ENCODE data around the gene SPPL2A.
"Not testable (repeated sequence)": the region's sequence is repeated elsewhere in the genome, so short reads cannot be mapped to it uniquely, and the experiment has no call there.

SPPL2A gene, protein sequence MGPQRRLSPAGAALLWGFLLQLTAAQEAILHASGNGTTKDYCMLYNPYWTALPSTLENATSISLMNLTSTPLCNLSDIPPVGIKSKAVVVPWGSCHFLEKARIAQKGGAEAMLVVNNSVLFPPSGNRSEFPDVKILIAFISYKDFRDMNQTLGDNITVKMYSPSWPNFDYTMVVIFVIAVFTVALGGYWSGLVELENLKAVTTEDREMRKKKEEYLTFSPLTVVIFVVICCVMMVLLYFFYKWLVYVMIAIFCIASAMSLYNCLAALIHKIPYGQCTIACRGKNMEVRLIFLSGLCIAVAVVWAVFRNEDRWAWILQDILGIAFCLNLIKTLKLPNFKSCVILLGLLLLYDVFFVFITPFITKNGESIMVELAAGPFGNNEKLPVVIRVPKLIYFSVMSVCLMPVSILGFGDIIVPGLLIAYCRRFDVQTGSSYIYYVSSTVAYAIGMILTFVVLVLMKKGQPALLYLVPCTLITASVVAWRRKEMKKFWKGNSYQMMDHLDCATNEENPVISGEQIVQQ

DNA sequence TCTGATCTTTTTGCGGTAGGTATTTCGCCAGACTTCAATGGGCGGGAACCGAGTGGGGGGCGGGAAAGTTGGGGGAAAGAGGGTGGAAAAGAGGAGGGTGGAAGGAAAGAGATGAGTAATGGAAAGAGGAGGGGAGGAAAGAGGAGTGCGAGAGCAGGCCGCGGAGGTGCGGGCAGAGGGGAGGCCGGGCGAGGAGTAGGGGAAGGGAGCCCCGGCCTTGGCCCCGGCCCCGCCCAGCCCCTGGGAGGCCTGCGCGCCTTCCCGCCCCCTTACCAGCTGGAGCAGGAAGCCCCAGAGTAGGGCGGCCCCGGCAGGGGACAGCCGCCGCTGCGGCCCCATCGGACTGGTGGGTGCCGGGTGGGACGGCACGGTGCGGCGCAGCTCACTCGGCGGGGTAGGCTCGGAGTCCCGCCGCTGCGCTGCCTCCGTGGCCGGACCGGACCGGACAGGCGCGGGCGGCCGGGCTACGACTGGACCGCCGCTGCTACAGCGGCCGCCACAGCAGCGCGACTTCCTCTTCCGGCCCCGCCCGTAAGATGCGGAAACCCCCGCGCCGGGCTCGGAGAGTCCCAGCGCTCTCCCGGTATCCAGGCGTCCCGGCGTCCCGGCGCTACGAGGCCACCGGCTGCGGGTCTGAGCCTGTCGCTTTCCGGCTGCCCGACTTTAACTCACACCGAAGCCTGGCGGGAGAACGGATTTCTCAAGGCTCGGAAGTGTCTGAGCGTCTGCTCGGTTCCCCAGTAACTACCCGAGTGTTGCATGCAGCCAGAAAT is at the start of gene SPPL2A:
Gene SPPL2A (minus strand): TSS at position 512 of the 773 bp plus-strand sequence. CDS start 173 bp downstream, at position 339.
- TF ChIP-seq, protein P1, sequence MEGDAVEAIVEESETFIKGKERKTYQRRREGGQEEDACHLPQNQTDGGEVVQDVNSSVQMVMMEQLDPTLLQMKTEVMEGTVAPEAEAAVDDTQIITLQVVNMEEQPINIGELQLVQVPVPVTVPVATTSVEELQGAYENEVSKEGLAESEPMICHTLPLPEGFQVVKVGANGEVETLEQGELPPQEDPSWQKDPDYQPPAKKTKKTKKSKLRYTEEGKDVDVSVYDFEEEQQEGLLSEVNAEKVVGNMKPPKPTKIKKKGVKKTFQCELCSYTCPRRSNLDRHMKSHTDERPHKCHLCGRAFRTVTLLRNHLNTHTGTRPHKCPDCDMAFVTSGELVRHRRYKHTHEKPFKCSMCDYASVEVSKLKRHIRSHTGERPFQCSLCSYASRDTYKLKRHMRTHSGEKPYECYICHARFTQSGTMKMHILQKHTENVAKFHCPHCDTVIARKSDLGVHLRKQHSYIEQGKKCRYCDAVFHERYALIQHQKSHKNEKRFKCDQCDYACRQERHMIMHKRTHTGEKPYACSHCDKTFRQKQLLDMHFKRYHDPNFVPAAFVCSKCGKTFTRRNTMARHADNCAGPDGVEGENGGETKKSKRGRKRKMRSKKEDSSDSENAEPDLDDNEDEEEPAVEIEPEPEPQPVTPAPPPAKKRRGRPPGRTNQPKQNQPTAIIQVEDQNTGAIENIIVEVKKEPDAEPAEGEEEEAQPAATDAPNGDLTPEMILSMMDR (conservative IDR thresholded peaks at IDR 0.05), result no peak
- TF ChIP-seq ZFX (IDR thresholded peaks at IDR 0.05), result peak; percentile 87
- peak within 1 kb of the TSS; percentile 87 for H3K27ac ChIP-seq

DNA sequence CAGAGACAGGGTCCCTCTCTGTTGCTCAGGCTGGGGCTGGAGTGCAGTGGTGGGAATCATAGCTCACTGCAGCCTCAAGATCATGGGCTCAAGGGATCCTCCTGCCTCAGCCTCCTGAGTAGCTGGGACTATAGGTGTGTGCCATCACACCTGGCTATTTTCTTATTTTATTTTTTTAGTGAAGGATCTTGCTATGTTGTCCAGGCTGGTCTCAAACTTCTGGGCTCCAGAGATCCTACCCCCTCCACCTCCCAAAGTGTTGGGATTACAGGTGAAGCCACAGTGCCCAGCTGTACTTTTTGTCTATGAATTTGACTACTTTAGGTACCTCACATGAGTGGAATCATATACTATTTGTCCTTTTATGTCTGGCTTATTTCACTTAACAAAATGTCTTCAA is 49.1 kb upstream of the SPPL2A start:
- TF ChIP-seq, protein P1 (conservative IDR thresholded peaks at IDR 0.05), result no peak
- no peak for TF ChIP-seq ZFX (IDR thresholded peaks at IDR 0.05)
- H3K27ac ChIP-seq, result no peak overlapping the region

DNA sequence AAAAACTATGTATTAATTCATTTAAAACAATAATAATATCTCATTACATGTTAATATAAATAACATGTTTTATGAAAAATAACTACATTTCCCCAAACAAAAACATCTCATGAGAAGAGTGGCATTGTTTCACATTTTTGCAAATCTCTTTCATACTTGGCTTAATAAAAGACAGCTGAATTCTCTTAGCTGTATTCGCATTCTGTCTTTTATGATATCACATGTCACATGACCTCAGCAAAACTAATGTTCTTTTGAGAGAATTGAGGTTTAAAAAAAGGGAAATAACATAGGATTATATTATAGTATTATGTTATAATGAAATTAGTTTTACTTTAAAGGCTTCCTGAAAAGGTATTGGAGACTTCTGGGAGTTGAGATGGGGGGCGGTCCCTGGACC is 48.4 kb upstream of the SPPL2A start:
- TF ChIP-seq, protein P1 (conservative IDR thresholded peaks at IDR 0.05), result no peak
- no peak for TF ChIP-seq ZFX (IDR thresholded peaks at IDR 0.05)

DNA sequence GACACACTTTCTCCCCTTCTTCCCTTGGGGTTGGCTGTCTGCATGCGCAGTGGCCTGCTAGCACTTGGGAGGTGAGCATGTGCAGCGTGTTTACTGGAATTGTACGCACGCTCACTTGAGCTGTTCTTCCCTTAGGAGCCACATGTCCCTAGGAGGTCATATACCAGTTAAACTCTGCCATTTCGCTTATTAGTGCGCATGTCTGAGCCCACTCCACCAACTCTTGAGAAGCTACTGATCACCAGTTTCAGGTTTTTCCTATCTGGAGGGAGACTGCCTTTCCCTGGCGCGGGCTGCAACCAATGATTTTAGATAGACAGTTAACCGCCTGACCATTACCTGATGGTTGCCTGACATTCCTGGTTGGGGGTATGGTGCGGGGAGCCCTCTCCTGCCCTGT is 47.6 kb upstream of the SPPL2A start:
- no peak for TF ChIP-seq ZFX (IDR thresholded peaks at IDR 0.05)
- H3K27ac ChIP-seq, result no peak overlapping the region

More for the DNA sequence above, 48.4 kb upstream of the SPPL2A start:
- no peak overlapping the region for H3K27ac ChIP-seq

DNA sequence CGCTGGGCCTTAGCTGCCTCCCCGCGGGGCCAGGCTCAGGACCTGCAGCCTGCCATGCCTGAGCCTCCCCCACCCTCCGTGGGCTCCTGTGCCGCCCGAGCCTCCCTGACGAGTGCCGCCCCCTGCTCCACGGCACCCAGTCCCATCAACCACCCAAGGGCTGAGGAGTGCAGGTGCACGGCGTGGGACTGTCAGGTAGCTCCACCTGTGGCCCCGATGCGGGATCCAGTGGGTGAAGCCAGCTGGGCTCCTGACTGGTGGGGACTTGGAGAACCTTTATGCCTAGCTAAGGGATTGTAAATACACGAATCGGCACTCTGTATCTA is 46.6 kb upstream of the SPPL2A start:
- H3K27ac ChIP-seq, result not testable (repeated sequence)

DNA sequence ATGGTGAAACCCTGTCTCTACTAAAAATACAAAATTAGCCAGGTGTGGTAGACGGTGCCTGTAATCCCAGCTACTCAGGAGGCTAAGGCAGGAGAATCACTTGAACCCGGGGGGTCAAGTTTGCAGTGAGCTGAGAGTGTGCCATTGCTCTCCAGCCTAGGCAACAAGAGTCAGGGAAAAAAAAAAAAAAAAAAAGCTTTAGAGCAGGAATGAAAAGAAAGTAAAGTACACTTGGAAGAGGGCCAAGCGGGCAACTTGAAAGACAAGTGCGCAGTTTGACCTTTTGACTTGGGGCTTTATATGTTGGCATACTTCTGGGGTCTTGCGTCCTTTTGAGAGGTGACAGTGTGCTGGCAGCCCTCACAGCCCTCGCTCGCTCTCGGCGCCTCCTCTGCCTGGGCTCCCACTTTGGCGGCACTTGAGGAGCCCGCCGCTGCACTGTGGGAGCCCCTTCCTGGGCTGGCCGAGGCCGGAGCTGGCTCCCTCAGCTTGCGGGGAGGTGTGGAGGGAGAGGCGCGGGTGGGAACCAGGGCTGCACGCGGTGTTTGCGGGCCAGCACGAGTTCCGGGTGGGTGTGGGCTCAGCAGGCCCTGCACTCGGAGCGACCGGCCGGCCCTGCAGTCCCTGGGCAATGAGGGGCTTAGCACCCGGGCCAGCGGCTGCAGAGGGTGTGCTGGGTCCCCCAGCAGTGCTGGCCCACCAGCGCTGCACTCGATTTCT is 46.1 kb upstream of the SPPL2A start:
- H3K27ac ChIP-seq, result not testable (repeated sequence)

DNA sequence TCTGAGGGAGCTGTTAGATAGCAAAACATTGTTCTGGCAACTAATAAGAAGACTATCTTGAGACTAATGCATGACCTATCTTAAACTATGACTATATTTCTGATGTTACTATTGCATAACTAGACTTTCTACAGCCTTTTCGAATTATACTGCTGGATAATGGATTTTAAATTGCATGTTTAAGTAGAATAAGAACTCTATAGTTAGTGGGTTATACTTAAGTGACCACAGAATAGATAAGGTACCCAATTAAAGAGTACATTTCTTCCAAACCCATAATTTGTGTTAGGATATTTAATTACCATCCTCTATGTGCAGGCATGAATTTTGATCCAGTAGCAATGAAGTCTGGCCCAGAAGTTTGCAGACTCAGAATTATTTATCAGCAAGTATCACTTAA is 44.6 kb upstream of the SPPL2A start:
- no peak for TF ChIP-seq ZFX (IDR thresholded peaks at IDR 0.05)
- TF ChIP-seq, protein P1 (conservative IDR thresholded peaks at IDR 0.05), result no peak

DNA sequence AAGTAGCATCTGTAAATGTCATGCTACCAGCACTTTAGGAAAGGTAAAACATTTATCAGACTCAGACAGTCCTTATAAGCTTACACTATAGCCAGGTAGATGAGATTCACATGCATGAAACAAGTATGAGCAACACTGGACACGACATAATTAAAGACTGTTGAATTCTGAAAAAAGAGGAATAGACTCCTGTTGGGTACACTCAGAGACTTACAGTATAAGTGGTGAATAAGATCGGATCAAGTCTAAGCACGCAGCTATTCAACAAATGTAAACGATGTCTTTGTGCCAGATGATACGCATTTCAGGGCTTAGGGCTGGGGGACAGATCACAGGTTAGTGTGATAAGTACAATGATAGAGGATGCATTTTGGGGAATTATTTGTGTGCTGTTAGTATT is 43.2 kb upstream of the SPPL2A start:
- H3K27ac ChIP-seq, result no peak overlapping the region
- no peak for TF ChIP-seq ZFX (IDR thresholded peaks at IDR 0.05)
- TF ChIP-seq, protein P1 (conservative IDR thresholded peaks at IDR 0.05), result no peak

More for the DNA sequence above, 44.6 kb upstream of the SPPL2A start:
- no peak overlapping the region for H3K27ac ChIP-seq
